GM12864 (cell line): ENCODE measurements around the gene SLC37A2.

ENCODE experiments used
- DNase-seq: peaks from one replicate; pipeline ENCODE4 v3.0.0-alpha.2; 2011; ENCODE audit warnings: low read depth
- H3K4me3 ChIP-seq: 2 replicates; pipeline ENCODE4 v1.5.1; 2011; ENCODE audit warnings: mild to moderate bottlenecking, low read depth, low read length, control low read depth
- TF ChIP-seq, protein P1 (sequence below): IDR thresholded peaks from 2 replicates; pipeline ENCODE4 v1.5.1; 2011; ENCODE audit warnings: low read depth, mild to moderate bottlenecking, moderate library complexity, low read length, control low read depth, inconsistent platforms; ENCODE audit errors: missing control alignments

Gene SLC37A2

GRCh38 chr11:125079151-125079877, 16.2 kb downstream of the SLC37A2 start:
- no peak overlapping the region for H3K4me3 ChIP-seq
- no peak for DNase-seq
- TF ChIP-seq, protein P1, sequence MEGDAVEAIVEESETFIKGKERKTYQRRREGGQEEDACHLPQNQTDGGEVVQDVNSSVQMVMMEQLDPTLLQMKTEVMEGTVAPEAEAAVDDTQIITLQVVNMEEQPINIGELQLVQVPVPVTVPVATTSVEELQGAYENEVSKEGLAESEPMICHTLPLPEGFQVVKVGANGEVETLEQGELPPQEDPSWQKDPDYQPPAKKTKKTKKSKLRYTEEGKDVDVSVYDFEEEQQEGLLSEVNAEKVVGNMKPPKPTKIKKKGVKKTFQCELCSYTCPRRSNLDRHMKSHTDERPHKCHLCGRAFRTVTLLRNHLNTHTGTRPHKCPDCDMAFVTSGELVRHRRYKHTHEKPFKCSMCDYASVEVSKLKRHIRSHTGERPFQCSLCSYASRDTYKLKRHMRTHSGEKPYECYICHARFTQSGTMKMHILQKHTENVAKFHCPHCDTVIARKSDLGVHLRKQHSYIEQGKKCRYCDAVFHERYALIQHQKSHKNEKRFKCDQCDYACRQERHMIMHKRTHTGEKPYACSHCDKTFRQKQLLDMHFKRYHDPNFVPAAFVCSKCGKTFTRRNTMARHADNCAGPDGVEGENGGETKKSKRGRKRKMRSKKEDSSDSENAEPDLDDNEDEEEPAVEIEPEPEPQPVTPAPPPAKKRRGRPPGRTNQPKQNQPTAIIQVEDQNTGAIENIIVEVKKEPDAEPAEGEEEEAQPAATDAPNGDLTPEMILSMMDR, result no peak

DNA sequence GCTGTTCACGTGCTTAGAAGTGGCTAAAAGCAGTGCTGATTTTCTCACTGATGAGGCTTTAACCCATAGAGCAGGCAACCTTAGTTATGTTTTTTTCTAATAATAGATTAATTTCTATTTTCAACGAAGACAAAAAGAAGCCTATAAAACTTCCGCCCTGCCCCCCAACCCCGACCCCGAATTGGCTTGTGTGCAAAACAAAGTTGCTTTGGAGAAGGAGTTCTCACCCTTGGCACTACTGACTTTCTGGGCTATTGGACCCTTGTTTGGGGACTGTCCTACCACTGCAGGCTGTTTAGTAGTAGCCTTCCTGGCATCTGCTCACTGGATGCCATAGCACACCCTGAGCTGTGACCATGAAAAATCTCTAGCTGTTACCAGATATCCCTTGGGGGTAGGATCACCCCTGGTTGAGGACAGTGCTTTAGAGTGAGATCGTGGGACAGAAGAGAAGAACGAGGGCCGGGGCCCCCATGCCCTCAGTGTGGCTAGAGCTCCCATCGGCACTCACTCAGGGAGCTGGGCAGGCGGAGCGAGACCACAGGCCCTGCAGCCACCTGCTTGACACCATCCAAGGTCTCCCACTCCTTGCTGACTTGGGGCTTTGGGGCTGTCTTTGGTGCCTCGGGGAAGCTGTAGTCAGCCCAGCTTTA, 16.9 kb downstream of the SLC37A2 start:
- TF ChIP-seq, protein P1, result no peak
- H3K4me3 ChIP-seq, result no peak overlapping the region
- no peak for DNase-seq

DNA sequence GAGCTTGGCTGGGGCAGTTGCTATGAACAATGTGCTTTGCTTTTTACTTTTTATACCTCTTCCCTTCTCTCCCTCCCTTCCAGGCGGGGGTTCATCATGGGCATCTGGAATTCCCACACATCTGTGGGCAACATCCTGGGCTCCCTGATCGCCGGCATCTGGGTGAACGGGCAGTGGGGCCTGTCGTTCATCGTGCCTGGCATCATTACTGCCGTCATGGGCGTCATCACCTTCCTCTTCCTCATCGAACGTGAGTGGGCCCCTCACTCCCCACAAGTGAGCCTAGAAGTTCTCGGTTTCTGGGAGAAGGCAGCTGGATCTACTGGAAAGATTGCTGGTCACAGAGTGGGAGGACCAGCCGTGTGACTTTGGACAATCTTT, 17.4 kb downstream of the SLC37A2 start:
- TF ChIP-seq, protein P1, result no peak
- no peak overlapping the region for H3K4me3 ChIP-seq
- DNase-seq, result no peak

GRCh38 chr11:125081098-125081798, 18.1 kb downstream of the SLC37A2 start:
- TF ChIP-seq, protein P1, result no peak
- no peak overlapping the region for H3K4me3 ChIP-seq
- no peak for DNase-seq

DNA sequence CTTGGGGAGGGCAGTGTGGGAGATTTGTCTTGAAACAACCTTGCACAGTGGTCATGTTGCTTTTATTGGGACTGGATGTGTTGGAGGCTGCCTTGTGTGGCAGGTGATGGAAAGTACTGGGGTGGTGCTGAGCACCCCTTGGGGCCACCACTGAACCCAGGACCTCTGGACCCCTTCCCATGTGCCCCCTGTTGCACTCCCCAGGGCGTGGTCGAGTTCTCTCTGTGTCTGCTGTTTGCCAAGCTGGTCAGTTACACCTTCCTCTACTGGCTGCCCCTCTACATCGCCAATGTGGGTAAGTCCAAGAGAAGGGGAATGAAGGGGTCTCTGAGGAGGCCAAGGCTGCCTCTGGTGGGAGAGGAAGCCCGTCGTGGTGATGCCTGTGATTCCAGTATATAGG, 18.9 kb downstream of the SLC37A2 start:
- DNase-seq, result no peak
- H3K4me3 ChIP-seq, result no peak overlapping the region
- TF ChIP-seq, protein P1, result no peak

DNA sequence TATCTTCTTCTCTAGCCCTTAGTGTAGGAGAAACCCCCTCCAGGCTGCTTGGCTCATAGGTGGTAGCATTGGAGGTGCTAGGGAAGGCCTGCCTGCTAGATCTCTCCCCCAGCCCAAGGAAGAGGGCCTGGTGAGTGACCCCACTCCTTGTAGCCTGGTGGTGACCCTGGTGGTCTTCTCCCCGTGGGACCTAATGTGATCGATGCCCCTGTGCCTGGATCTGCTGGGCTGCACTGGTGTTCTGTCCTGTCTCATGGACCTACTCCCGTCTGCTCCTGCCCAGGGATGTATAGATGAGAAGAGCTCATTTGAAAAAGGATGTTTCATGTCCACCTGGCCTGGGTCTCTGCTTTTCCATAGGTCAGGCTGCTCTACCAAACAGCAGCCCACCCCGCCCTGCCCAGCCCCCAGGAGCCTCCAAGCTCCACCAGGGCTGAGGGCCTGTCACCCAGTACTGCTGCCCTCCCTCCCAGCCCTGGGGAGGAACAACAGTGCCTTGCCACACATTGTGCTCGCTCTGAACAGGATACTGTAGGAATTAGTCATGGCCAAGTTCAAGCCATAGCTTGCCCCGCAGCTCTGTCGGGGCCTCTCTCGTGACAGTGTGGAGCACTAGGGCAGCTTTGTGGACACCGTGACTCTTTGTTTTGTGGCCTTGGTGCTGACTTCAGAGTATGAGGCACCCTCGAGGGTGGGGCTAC, 19.7 kb downstream of the SLC37A2 start:
- DNase-seq, result no peak
- TF ChIP-seq, protein P1, result no peak
- no peak overlapping the region for H3K4me3 ChIP-seq
